HEK293 (cell line): ENCODE measurements around the gene NET1.

Source experiments
- CTCF ChIP-seq: fragments of 450-650 bp; formaldehyde crosslinking; IDR thresholded peaks from 2 replicates; pipeline ENCODE4 v1.5.1; 2016; ENCODE audit warnings: missing biosample characterization, missing genetic modification characterization
- IKZF3 ChIP-seq: fragments of 450-650 bp; IDR thresholded peaks from 2 replicates; pipeline ENCODE4 v1.5.0; 2018; ENCODE audit warnings: missing biosample characterization, mild to moderate bottlenecking, missing genetic modification characterization, moderate library complexity
- ZNF24 ChIP-seq: fragments of 450-650 bp; formaldehyde crosslinking; IDR thresholded peaks from 2 replicates; pipeline ENCODE4 v1.5.1; 2016; ENCODE audit warnings: missing biosample characterization, missing genetic modification characterization
- ZNF394 ChIP-seq: fragments of 450-650 bp; formaldehyde crosslinking; IDR thresholded peaks from 2 replicates; pipeline ENCODE4 v1.5.1; 2016; ENCODE audit warnings: missing biosample characterization, missing genetic modification characterization, mild to moderate bottlenecking, moderate library complexity, borderline replicate concordance
- ZNF501 ChIP-seq: fragments of 450-650 bp; formaldehyde crosslinking; IDR thresholded peaks from 2 replicates; pipeline ENCODE4 v1.5.1; 2016; ENCODE audit warnings: missing biosample characterization, missing genetic modification characterization
- ZNF510 ChIP-seq: fragments of 450-650 bp; formaldehyde crosslinking; IDR thresholded peaks from 2 replicates; pipeline ENCODE4 v1.5.1; 2018; ENCODE audit warnings: mild to moderate bottlenecking, missing genetic modification characterization, missing biosample characterization; ENCODE audit not compliant: insufficient replicate concordance
- TF ChIP-seq, protein P1 (sequence below): fragments of 450-650 bp; formaldehyde crosslinking; IDR thresholded peaks from 2 replicates; pipeline ENCODE4 v1.5.1; 2016; ENCODE audit warnings: missing biosample characterization, missing genetic modification characterization, low read depth
- TF ChIP-seq, protein P2 (sequence below): fragments of 450-650 bp; formaldehyde crosslinking; conservative IDR thresholded peaks from 2 replicates; pipeline ENCODE4 v1.5.1; 2016; ENCODE audit warnings: low read depth, missing biosample characterization, missing genetic modification characterization

- no peak for TF ChIP-seq ZNF501 (tag by site-specific recombination)
- TF ChIP-seq CTCF: no peak
- TF ChIP-seq, protein P1, sequence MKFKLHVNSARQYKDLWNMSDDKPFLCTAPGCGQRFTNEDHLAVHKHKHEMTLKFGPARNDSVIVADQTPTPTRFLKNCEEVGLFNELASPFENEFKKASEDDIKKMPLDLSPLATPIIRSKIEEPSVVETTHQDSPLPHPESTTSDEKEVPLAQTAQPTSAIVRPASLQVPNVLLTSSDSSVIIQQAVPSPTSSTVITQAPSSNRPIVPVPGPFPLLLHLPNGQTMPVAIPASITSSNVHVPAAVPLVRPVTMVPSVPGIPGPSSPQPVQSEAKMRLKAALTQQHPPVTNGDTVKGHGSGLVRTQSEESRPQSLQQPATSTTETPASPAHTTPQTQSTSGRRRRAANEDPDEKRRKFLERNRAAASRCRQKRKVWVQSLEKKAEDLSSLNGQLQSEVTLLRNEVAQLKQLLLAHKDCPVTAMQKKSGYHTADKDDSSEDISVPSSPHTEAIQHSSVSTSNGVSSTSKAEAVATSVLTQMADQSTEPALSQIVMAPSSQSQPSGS (tag by site-specific recombination): no peak
- no peak for TF ChIP-seq ZNF24
- no peak for TF ChIP-seq IKZF3 (tag by site-specific recombination)
- TF ChIP-seq ZNF510 (tag by site-specific recombination): no peak
- no peak for TF ChIP-seq ZNF394
- TF ChIP-seq, protein P2, sequence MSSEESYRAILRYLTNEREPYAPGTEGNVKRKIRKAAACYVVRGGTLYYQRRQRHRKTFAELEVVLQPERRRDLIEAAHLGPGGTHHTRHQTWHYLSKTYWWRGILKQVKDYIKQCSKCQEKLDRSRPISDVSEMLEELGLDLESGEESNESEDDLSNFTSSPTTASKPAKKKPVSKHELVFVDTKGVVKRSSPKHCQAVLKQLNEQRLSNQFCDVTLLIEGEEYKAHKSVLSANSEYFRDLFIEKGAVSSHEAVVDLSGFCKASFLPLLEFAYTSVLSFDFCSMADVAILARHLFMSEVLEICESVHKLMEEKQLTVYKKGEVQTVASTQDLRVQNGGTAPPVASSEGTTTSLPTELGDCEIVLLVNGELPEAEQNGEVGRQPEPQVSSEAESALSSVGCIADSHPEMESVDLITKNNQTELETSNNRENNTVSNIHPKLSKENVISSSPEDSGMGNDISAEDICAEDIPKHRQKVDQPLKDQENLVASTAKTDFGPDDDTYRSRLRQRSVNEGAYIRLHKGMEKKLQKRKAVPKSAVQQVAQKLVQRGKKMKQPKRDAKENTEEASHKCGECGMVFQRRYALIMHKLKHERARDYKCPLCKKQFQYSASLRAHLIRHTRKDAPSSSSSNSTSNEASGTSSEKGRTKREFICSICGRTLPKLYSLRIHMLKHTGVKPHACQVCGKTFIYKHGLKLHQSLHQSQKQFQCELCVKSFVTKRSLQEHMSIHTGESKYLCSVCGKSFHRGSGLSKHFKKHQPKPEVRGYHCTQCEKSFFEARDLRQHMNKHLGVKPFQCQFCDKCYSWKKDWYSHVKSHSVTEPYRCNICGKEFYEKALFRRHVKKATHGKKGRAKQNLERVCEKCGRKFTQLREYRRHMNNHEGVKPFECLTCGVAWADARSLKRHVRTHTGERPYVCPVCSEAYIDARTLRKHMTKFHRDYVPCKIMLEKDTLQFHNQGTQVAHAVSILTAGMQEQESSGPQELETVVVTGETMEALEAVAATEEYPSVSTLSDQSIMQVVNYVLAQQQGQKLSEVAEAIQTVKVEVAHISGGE (tag by site-specific recombination): no peak
These were observed 73.8 kb downstream of the NET1 start for GRCh38 chr10:5485948-5486852.
